ENCODE data around the gene KCNJ5.

The KCNJ5 gene

GRCh38 chr11:128876133-128876650 lies 15.0 kb upstream of the KCNJ5 start:
- Histone ChIP-seq H3K4me3 (ENCODE audit: low read length) (no peak overlapping the region), H3K27me3 (ENCODE audit: control insufficient read depth, low read length) (peaks cover 41% of the 10 kb centered on the region), H4K20me1 (ENCODE audit: control insufficient read depth, insufficient read depth, low read depth, low read length) (no peaks in the 10 kb centered on the region), H3K4me1 (ENCODE audit: control insufficient read depth, low read length) (no peaks in the 10 kb centered on the region), H3K4me2 (ENCODE audit: low read length) (no peak overlapping the region), H3F3A (ENCODE audit: control insufficient read depth, insufficient read depth) (no peaks in the 10 kb centered on the region), H3K9me2 (replicated peaks; ENCODE audit: control insufficient read depth, low read length) (no peaks in the 10 kb centered on the region), H3K36me3 (ENCODE audit: control insufficient read depth, low read length) (no peaks in the 10 kb centered on the region), H3K9me3 (ENCODE audit: control insufficient read depth, insufficient read depth, low read length) (no peaks in the 10 kb centered on the region), H3K27ac (ENCODE audit: low read depth, low read length) (no peak overlapping the region), H3K79me2 (ENCODE audit: control insufficient read depth, low read length) (no peaks in the 10 kb centered on the region)
- no peak for TF ChIP-seq EZH2phosphoT487 (IDR thresholded peaks at IDR 0.05; ENCODE audit: borderline replicate concordance, low read length)
- TF ChIP-seq CTCF (IDR thresholded peaks at IDR 0.05; ENCODE audit: low read depth, low read length, poor library complexity, severe bottlenecking), result no peak

GRCh38 chr11:128877726-128878125 lies 13.4 kb upstream of the KCNJ5 start:
- no peaks in the 10 kb centered on the region for H3K9me2 ChIP-seq (replicated peaks; ENCODE audit: control insufficient read depth, low read length)
- H3K27ac ChIP-seq (ENCODE audit: low read depth, low read length), result no peak overlapping the region
- H3K9me3 ChIP-seq (ENCODE audit: control insufficient read depth, insufficient read depth, low read length), result no peaks in the 10 kb centered on the region
- peaks cover 53% of the 10 kb centered on the region for H3K27me3 ChIP-seq (ENCODE audit: control insufficient read depth, low read length)
- H4K20me1 ChIP-seq (ENCODE audit: control insufficient read depth, insufficient read depth, low read depth, low read length), result no peaks in the 10 kb centered on the region
- no peaks in the 10 kb centered on the region for H3K4me1 ChIP-seq (ENCODE audit: control insufficient read depth, low read length)
- H3K4me3 ChIP-seq (ENCODE audit: low read length), result no peak overlapping the region
- TF ChIP-seq CTCF (IDR thresholded peaks at IDR 0.05; ENCODE audit: low read depth, low read length, poor library complexity, severe bottlenecking), result no peak
- no peak for TF ChIP-seq EZH2phosphoT487 (IDR thresholded peaks at IDR 0.05; ENCODE audit: borderline replicate concordance, low read length)
- no peaks in the 10 kb centered on the region for H3K79me2 ChIP-seq (ENCODE audit: control insufficient read depth, low read length)
- no peak overlapping the region for H3K4me2 ChIP-seq (ENCODE audit: low read length)
- no peaks in the 10 kb centered on the region for H3K36me3 ChIP-seq (ENCODE audit: control insufficient read depth, low read length)
- no peaks in the 10 kb centered on the region for H3F3A ChIP-seq (ENCODE audit: control insufficient read depth, insufficient read depth)

GRCh38 chr11:128878455-128878854 lies 12.7 kb upstream of the KCNJ5 start:
- TF ChIP-seq EZH2phosphoT487 (IDR thresholded peaks at IDR 0.05; ENCODE audit: borderline replicate concordance, low read length), result no peak
- no peak for TF ChIP-seq CTCF (IDR thresholded peaks at IDR 0.05; ENCODE audit: low read depth, low read length, poor library complexity, severe bottlenecking)
- Histone ChIP-seq H3K27ac (ENCODE audit: low read depth, low read length) (no peak overlapping the region), H3K4me1 (ENCODE audit: control insufficient read depth, low read length) (no peaks in the 10 kb centered on the region), H3K4me3 (ENCODE audit: low read length) (no peak overlapping the region), H3K9me2 (replicated peaks; ENCODE audit: control insufficient read depth, low read length) (no peaks in the 10 kb centered on the region), H3K9me3 (ENCODE audit: control insufficient read depth, insufficient read depth, low read length) (no peaks in the 10 kb centered on the region), H3K36me3 (ENCODE audit: control insufficient read depth, low read length) (no peaks in the 10 kb centered on the region), H3K79me2 (ENCODE audit: control insufficient read depth, low read length) (no peaks in the 10 kb centered on the region), H3F3A (ENCODE audit: control insufficient read depth, insufficient read depth) (no peaks in the 10 kb centered on the region), H4K20me1 (ENCODE audit: control insufficient read depth, insufficient read depth, low read depth, low read length) (no peaks in the 10 kb centered on the region), H3K4me2 (ENCODE audit: low read length) (no peak overlapping the region), H3K27me3 (ENCODE audit: control insufficient read depth, low read length) (peaks cover 54% of the 10 kb centered on the region)

All from DOHH2 (cell line).